AML-193 (cell line): ENCODE data around the gene ETV3.

ENCODE experiments used
- DNase-seq, 2 experiments: peaks; one replicate each; lab custom pipeline; 2025; lab: John Stamatoyannopoulos, UW

Gene ETV3

GRCh38 chr1:157161901-157162300 lies 23.7 kb upstream of the ETV3 start:
- DNase-seq, result no peak

GRCh38 chr1:157158967-157159366 lies 20.8 kb upstream of the ETV3 start:
- DNase-seq, result no peak

- DNase-seq, result no peak
These were observed 19.5 kb upstream of the ETV3 start for GRCh38 chr1:157157501-157158190.

GRCh38 chr1:157156058-157156541 lies 17.9 kb upstream of the ETV3 start:
- peak; percentile 8 to 11 for DNase-seq

- DNase-seq, result no peak
These were observed 17.5 kb upstream of the ETV3 start for GRCh38 chr1:157155658-157156057.

GRCh38 chr1:157154940-157155514 lies 16.8 kb upstream of the ETV3 start:
- DNase-seq, result no peak

GRCh38 chr1:157154291-157154690 lies 16.1 kb upstream of the ETV3 start:
- DNase-seq, result no peak

- DNase-seq, result no peak
These were observed 15.6 kb upstream of the ETV3 start for GRCh38 chr1:157153746-157154145.

- DNase-seq, result no peak
These were observed 14.3 kb upstream of the ETV3 start for GRCh38 chr1:157152510-157152909.

- DNase-seq, result no peak
These were observed 13.3 kb upstream of the ETV3 start for GRCh38 chr1:157151506-157151905.

- DNase-seq, result no peak
These were observed 12.9 kb upstream of the ETV3 start for GRCh38 chr1:157151073-157151472.

GRCh38 chr1:157150631-157151030 lies 12.4 kb upstream of the ETV3 start:
- no peak for DNase-seq

GRCh38 chr1:157147906-157148700 lies 9.9 kb upstream of the ETV3 start:
- DNase-seq, result no peak

- no peak for DNase-seq
These were observed 8.8 kb upstream of the ETV3 start for GRCh38 chr1:157147037-157147436.

- no peak for DNase-seq
These were observed 8.0 kb upstream of the ETV3 start for GRCh38 chr1:157146244-157146643.

- DNase-seq, result no peak
These were observed 6.9 kb upstream of the ETV3 start for GRCh38 chr1:157145076-157145475.

- DNase-seq, result no peak
These were observed 6.3 kb upstream of the ETV3 start for GRCh38 chr1:157144509-157144908.

GRCh38 chr1:157142765-157143423 lies 4.7 kb upstream of the ETV3 start:
- DNase-seq, result no peak

GRCh38 chr1:157142201-157142600 lies 4.0 kb upstream of the ETV3 start:
- no peak for DNase-seq

- DNase-seq, result no peak
These were observed 3.1 kb upstream of the ETV3 start for GRCh38 chr1:157141212-157141855.

- DNase-seq, result no peak
These were observed 1.9 kb upstream of the ETV3 start for GRCh38 chr1:157140063-157140588.
